GM12873 (cell line): Measurements from ENCODE around the gene MRPL39.

Source experiments
- CTCF ChIP-seq: IDR thresholded peaks from 2 replicates; pipeline ENCODE4 v1.5.1; 2012; ENCODE audit warnings: low read depth, mild to moderate bottlenecking, moderate library complexity, low read length, control low read depth; ENCODE audit not compliant: insufficient read depth; ENCODE audit errors: missing control alignments

Gene MRPL39

GRCh38 chr21:25564349-25564948 lies 42.8 kb downstream of the MRPL39 start:
- TF ChIP-seq CTCF: no peak

GRCh38 chr21:25563361-25564116 lies 43.7 kb downstream of the MRPL39 start:
- no peak for TF ChIP-seq CTCF

GRCh38 chr21:25562660-25563059 lies 44.6 kb downstream of the MRPL39 start:
- no peak for TF ChIP-seq CTCF

- TF ChIP-seq CTCF: peak; percentile 5
Measured at GRCh38 chr21:25561668-25562641, 45.3 kb downstream of the MRPL39 start.

- no peak for TF ChIP-seq CTCF
Measured at GRCh38 chr21:25560891-25561290, 46.4 kb downstream of the MRPL39 start.

GRCh38 chr21:25560271-25560685 lies 47.0 kb downstream of the MRPL39 start:
- peak; percentile 16 for TF ChIP-seq CTCF

- TF ChIP-seq CTCF: no peak
Measured at GRCh38 chr21:25559746-25560145, 47.5 kb downstream of the MRPL39 start.
